HCT116 (cell line): Measurements from ENCODE around the gene DDI2. TPM values are rescaled to one million over a fixed set of nuclear protein-coding genes. Genes with fewer than 3 reads are reported as not detected.

ENCODE experiments used
- ATAC-seq: fragments of 200-7000 bp; cut with Tn5 transposase; 2 replicates; pipeline ENCODE4 v1.9.1; 2020; ENCODE audit warnings: mild to moderate bottlenecking, moderate library complexity
- BruUV-seq: library from RNA; stranded (reverse); fragments of 400-500 nt; replicated peaks from 2 replicates; lab custom pipeline; 2021; lab: Mats Ljungman, UMichigan
- CTCF ChIA-PET: fragments of 300-600 bp; sonication (Branson Sonifier 250); formaldehyde crosslinking; loops from one replicate; lab custom pipeline; 2021; ENCODE audit warnings: antibody characterized with exemption; lab: Charles Lee
- POLR2A ChIA-PET: fragments of 300-600, 350-600 bp; sonication (Branson Sonifier 250); formaldehyde crosslinking; loops from one replicate; lab custom pipeline; 2021; ENCODE audit warnings: antibody characterized with exemption; lab: Charles Lee
- RAD21 ChIA-PET, 2 experiments: fragments of 300-600 bp; sonication (Branson Sonifier 250); formaldehyde crosslinking; loops; one replicate each; lab custom pipeline; 2023; ENCODE audit warnings: low total read pairs in 2 of 2; ENCODE audit not compliant: uncharacterized antibody in 2 of 2, unreplicated experiment in 2 of 2, low non-redundant PET in 1 of 2; lab: Charles Lee
- DNase-seq: peaks from one replicate; pipeline ENCODE4 v3.0.0-alpha.2; 2010; ENCODE audit warnings: low read depth, low spot score
- H2AFZ ChIP-seq: fragments of 200-600 bp; shearing (Covaris generic), sonication (generic); 2 replicates; pipeline ENCODE4 v1.6.1; 2017; ENCODE audit warnings: low read depth, mixed run types, mixed read lengths, antibody characterized with exemption, low read length; ENCODE audit not compliant: poor library complexity, severe bottlenecking
- H3K27ac ChIP-seq: 2 replicates; pipeline ENCODE4 v1.5.1; 2012; ENCODE audit warnings: low read depth, low read length
- H3K27me3 ChIP-seq: fragments of 200-600 bp; sonication (generic); 2 replicates; pipeline ENCODE4 v1.6.1; 2016; ENCODE audit warnings: mixed run types, low read length, mixed read lengths; ENCODE audit not compliant: insufficient read depth
- H3K36me3 ChIP-seq, 2 experiments: fragments of 200-500 bp in 1 of 2; fragments of 200-600 bp in 1 of 2; sonication (Bioruptor generic) in 1 of 2; sonication (generic) in 1 of 2; 2 replicates each; pipeline versions ENCODE4 v1.5.1 to v1.6.1; 2014 to 2016; ENCODE audit warnings: low read length in 2 of 2, inconsistent platforms in 1 of 2, mixed read lengths in 1 of 2, mixed run types in 1 of 2; ENCODE audit not compliant: insufficient read depth in 2 of 2, control insufficient read depth in 1 of 2
- H3K4me1 ChIP-seq, 2 experiments: fragments of 200-600 bp in 1 of 2; sonication (generic) in 1 of 2; 2 replicates each; pipeline versions ENCODE4 v1.5.1 to v1.6.1; 2012 to 2017; ENCODE audit warnings: low read length in 2 of 2, inconsistent platforms in 1 of 2, mild to moderate bottlenecking in 1 of 2, mixed read lengths in 1 of 2, mixed run types in 1 of 2, moderate library complexity in 1 of 2; ENCODE audit not compliant: insufficient read depth in 2 of 2, control insufficient read depth in 1 of 2
- H3K4me2 ChIP-seq: fragments of 200-600 bp; sonication (generic); 2 replicates; pipeline ENCODE4 v1.6.1; 2017; ENCODE audit warnings: mixed run types, low read length, mixed read lengths
- H3K4me3 ChIP-seq, 2 experiments: fragments of 200-600 bp in 1 of 2; sonication (generic) in 1 of 2; replicated peaks in 1 of 2; 2 replicates each; pipeline ENCODE4 v1.5.1; 2011 to 2016; ENCODE audit warnings: low read length in 2 of 2, control low read depth in 1 of 2, low read depth in 1 of 2, mild to moderate bottlenecking in 1 of 2, mixed read lengths in 1 of 2, mixed run types in 1 of 2
- H3K79me2 ChIP-seq: fragments of 200-600 bp; sonication (generic); 2 replicates; pipeline ENCODE4 v1.6.1; 2017; ENCODE audit warnings: mild to moderate bottlenecking, mixed run types, low read length, moderate library complexity, mixed read lengths; ENCODE audit not compliant: insufficient read depth
- H3K9ac ChIP-seq: fragments of 200-600 bp; sonication (generic); 2 replicates; pipeline ENCODE4 v1.6.1; 2016; ENCODE audit warnings: low read length, mixed read lengths
- H3K9me2 ChIP-seq: fragments of 200-600 bp; sonication (generic), shearing (Covaris generic); 2 replicates; pipeline ENCODE4 v1.6.1; 2017; ENCODE audit warnings: mixed run types, mild to moderate bottlenecking, moderate library complexity; ENCODE audit not compliant: insufficient read depth
- H3K9me3 ChIP-seq, 2 experiments: fragments of 200-500 bp in 1 of 2; fragments of 200-600 bp in 1 of 2; sonication (Bioruptor generic) in 1 of 2; sonication (generic) in 1 of 2; 2 replicates each; pipeline ENCODE4 v1.6.1; 2014 to 2017; ENCODE audit warnings: low read length in 2 of 2, mixed read lengths in 2 of 2, inconsistent platforms in 1 of 2, low read depth in 1 of 2, mild to moderate bottlenecking in 1 of 2, mixed run types in 1 of 2, moderate library complexity in 1 of 2; ENCODE audit not compliant: control insufficient read depth in 1 of 2, insufficient read depth in 1 of 2
- H4K20me1 ChIP-seq: fragments of 200-600 bp; sonication (generic), shearing (Covaris generic); 2 replicates; pipeline ENCODE4 v1.6.1; 2017; ENCODE audit warnings: mixed run types, mild to moderate bottlenecking, moderate library complexity; ENCODE audit not compliant: insufficient read depth
- ATF3 ChIP-seq: IDR thresholded peaks from 2 replicates; pipeline ENCODE4 v1.6.1; 2012
- CEBPB ChIP-seq: IDR thresholded peaks from 2 replicates; pipeline ENCODE4 v1.6.1; 2012; ENCODE audit warnings: low read depth
- CTCF ChIP-seq, 3 experiments: fragments of 200-600 bp in 1 of 3; sonication (generic) in 1 of 3; IDR thresholded peaks in 2 of 3; conservative IDR thresholded peaks in 1 of 3; 2 replicates each; pipeline ENCODE4 v1.5.1; 2012 to 2017; ENCODE audit warnings: low read depth in 2 of 3, low read length in 2 of 3, antibody characterized with exemption in 1 of 3, borderline replicate concordance in 1 of 3, control low read depth in 1 of 3, mild to moderate bottlenecking in 1 of 3, mixed read lengths in 1 of 3, mixed run types in 1 of 3, moderate library complexity in 1 of 3; ENCODE audit not compliant: insufficient read depth in 1 of 3
- EZH2 ChIP-seq: fragments of 200-600 bp; sonication (generic); IDR thresholded peaks from 2 replicates; pipeline ENCODE4 v1.6.1; 2017; ENCODE audit warnings: antibody characterized with exemption, mixed run types
- EZH2phosphoT487 ChIP-seq: fragments of 200-600 bp; IDR thresholded peaks from 2 replicates; pipeline ENCODE4 v1.6.1; 2018; ENCODE audit warnings: antibody characterized with exemption, borderline replicate concordance
- JUND ChIP-seq: IDR thresholded peaks from 2 replicates; pipeline ENCODE4 v1.6.1; 2012
- MAX ChIP-seq: IDR thresholded peaks from 2 replicates; pipeline ENCODE4 v1.6.1; 2012
- POLR2A ChIP-seq: IDR thresholded peaks from 2 replicates; pipeline ENCODE4 v1.7.0; 2011; ENCODE audit warnings: borderline replicate concordance; ENCODE audit not compliant: insufficient read depth, insufficient read length; ENCODE audit errors: extremely low read depth
- REST ChIP-seq: IDR thresholded peaks from 2 replicates; pipeline ENCODE4 v1.6.1; 2012; ENCODE audit warnings: low read depth
- SIN3A ChIP-seq: IDR thresholded peaks from 2 replicates; pipeline ENCODE4 v1.6.1; 2012; ENCODE audit warnings: low read depth
- SP1 ChIP-seq: IDR thresholded peaks from 2 replicates; pipeline ENCODE4 v1.6.1; 2012; ENCODE audit warnings: low read depth
- TCF7L2 ChIP-seq: IDR thresholded peaks from 2 replicates; pipeline ENCODE4 v1.7.0; 2011; ENCODE audit warnings: borderline replicate concordance, inconsistent platforms; ENCODE audit not compliant: insufficient read depth, insufficient read length; ENCODE audit errors: extremely low read depth
- YY1 ChIP-seq: IDR thresholded peaks from 2 replicates; pipeline ENCODE4 v1.6.1; 2011; ENCODE audit warnings: low read length, low read depth, moderate library complexity, mild to moderate bottlenecking; ENCODE audit not compliant: insufficient replicate concordance; ENCODE audit errors: extremely low read depth
- ZFX ChIP-seq: fragments of 450-650 bp; IDR thresholded peaks from 2 replicates; pipeline ENCODE4 v1.6.1; 2017
- intact Hi-C: fragments of 100-400 bp; cut with micrococcal nuclease; formaldehyde crosslinking; loops from 2 replicates; pipeline ENCODE4 v1.10.0; 2022
- total RNA-seq: library from RNA; stranded (reverse); gene quantifications from one replicate; pipeline ENCODE4 v1.2.1, GENCODE V29; 2021; ENCODE audit not compliant: unreplicated experiment

DDI2 gene
- total RNA-seq, 1 experiment from 2014 or later: 26.3 TPM

- TF ChIP-seq REST: no peak
Observed at GRCh38 chr1:15605398-15606383, 11.6 kb upstream of the DDI2 start (continued).

GRCh38 chr1:15609631-15610030 is 7.6 kb upstream of the DDI2 start:
- ChIA-PET POLR2A (no interaction called here), RAD21 (no interaction called here), CTCF (no interaction called here)
- no peak for TF ChIP-seq CEBPB
- no peak for TF ChIP-seq JUND
- no peak for TF ChIP-seq REST
- no peak for TF ChIP-seq POLR2A
- TF ChIP-seq MAX: no peak
- TF ChIP-seq SIN3A: no peak
- TF ChIP-seq TCF7L2: no peak
- TF ChIP-seq EZH2phosphoT487: no peak
- no peak for TF ChIP-seq EZH2
- no peak for TF ChIP-seq CTCF (IDR thresholded peaks at IDR 0.05 in 2 of 3, conservative IDR thresholded peaks at IDR 0.05 in 1 of 3; ENCODE audit: borderline replicate concordance in 1 of 3, insufficient read depth in 1 of 3, low read depth in 2 of 3, low read length in 2 of 3)
- no peak for TF ChIP-seq SP1
- TF ChIP-seq YY1: no peak
- TF ChIP-seq ATF3: no peak
- TF ChIP-seq ZFX: no peak

More at GRCh38 chr1:15609631-15610030, 7.6 kb upstream of the DDI2 start:
- ATAC-seq (no peak), DNase-seq (no peak)
- Histone ChIP-seq H3K27ac (no peak overlapping the region), H2AFZ (no peak overlapping the region), H3K79me2 (no peaks in the 10 kb centered on the region), H3K9ac (no peak overlapping the region), H3K4me2 (no peak overlapping the region), H3K4me1 (no peaks in the 10 kb centered on the region), H3K27me3 (no peaks in the 10 kb centered on the region), H3K9me3 (no peaks in the 10 kb centered on the region; a peak in 1 of 4 replicates), H3K36me3 (no peaks in the 10 kb centered on the region), H4K20me1 (no peaks in the 10 kb centered on the region), H3K4me3 (no peak overlapping the region), H3K9me2 (no peaks in the 10 kb centered on the region)
- intact Hi-C loops: no loop called here
- BruUV-seq: no TSS peak
